ENCODE measurements around the gene GREM1.

The GREM1 gene

DNA sequence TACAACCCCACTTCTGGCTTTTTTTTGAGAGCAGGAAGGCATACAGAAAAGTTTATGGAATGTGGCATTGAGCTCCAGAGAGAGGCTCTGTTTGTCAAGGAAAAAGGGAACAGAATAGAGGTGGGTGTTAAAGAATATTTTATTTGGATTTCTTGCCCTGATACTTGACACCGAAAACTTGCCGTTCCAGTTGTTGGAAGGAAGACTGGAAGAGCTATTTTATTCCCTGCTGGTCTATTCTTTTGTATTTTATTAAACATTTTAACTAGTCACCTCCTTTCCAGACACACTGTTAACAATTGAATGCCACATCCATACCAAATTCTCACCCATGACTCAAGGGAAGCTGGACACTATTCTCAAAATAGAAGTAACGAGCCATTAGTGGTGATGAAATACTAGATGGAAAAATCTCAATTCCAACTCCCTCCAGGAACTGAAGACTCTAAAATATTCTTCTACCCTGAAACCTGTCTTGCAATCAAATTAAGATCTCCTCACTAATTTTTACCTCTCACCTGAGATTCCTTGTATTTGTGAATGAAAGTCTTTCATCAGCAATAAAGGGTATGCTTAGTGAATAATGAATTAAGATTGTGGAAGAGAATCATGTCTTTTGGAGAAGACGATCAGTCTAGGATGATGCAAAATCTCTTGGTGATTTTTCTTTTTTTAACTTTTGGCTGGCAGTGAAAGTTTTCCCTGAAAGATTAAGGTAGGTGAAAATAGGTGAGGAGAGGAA is 28.5 kb downstream of the GREM1 start:
- no peaks in the 10 kb centered on the region for H3K9me3 ChIP-seq (ENCODE audit: control insufficient read depth, low read length)
- no peaks in the 10 kb centered on the region for H3K4me1 ChIP-seq (ENCODE audit: control insufficient read depth, insufficient read depth, low read length)
- H3K27me3 ChIP-seq (ENCODE audit: control insufficient read depth, insufficient read depth, low read length, poor library complexity, severe bottlenecking): no peaks in the 10 kb centered on the region
- H3K4me3 ChIP-seq (ENCODE audit: insufficient read depth, low read depth, low read length): no peak overlapping the region
- 96 to 97% methylated on average over 2 to 4 of the region's 4 CpGs for WGBS, 2 experiments
- H3K27ac ChIP-seq (ENCODE audit: insufficient read depth, low read depth, low read length, poor library complexity, severe bottlenecking): no peak overlapping the region
- H3K36me3 ChIP-seq (ENCODE audit: control insufficient read depth, insufficient read depth, low read length): no peaks in the 10 kb centered on the region

DNA sequence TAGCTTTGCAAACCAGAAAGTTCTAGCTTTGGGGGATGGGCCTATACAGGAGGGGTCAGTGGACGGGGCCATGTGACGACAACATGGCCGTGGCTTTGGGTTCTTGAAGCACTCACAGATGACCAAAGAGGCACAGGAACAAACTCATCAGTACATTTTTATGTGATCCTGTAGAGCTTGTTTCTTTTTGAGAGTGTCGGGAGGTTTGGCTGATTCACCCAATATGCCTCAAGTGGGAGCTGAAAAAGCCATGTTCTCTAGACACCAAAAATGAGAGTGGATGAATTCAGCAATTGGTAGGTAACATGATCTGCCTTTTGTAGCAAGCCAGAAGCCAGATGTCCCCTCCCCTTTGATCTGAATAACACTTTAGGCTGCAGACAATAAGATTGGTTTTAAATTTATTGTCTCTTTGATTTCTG is 30.1 kb downstream of the GREM1 start:
- Histone ChIP-seq H3K27ac (ENCODE audit: insufficient read depth, low read depth, low read length, poor library complexity, severe bottlenecking) (no peak overlapping the region), H3K4me1 (ENCODE audit: control insufficient read depth, insufficient read depth, low read length) (no peaks in the 10 kb centered on the region), H3K9me3 (ENCODE audit: control insufficient read depth, low read length) (no peaks in the 10 kb centered on the region), H3K36me3 (ENCODE audit: control insufficient read depth, insufficient read depth, low read length) (no peaks in the 10 kb centered on the region), H3K4me3 (ENCODE audit: insufficient read depth, low read depth, low read length) (no peak overlapping the region), H3K27me3 (ENCODE audit: control insufficient read depth, insufficient read depth, low read length, poor library complexity, severe bottlenecking) (no peaks in the 10 kb centered on the region)
- 92 to 96% methylated on average over 4 of the region's 4 CpGs for WGBS, 2 experiments

DNA sequence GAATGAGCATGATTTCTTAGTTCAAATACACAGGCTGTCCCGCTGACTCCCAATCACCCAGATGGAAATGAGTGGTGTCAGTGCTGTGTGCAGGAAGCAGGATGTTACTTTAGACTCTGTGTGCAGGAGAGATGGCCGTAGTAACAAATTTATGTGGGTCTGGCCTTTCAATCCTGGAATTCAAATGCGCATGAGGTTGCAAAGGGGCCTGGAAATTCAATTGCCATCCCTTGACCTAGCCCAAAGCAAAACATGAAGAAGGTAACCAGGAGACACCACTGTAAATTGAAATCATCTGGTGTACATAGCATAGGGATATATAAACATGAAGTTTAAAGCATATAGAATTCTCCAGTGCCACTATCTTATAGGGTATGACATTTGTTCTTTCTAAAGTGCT is 33.2 kb downstream of the GREM1 start:
- Histone ChIP-seq H3K4me3 (ENCODE audit: insufficient read depth, low read depth, low read length) (no peak overlapping the region), H3K4me1 (ENCODE audit: control insufficient read depth, insufficient read depth, low read length) (no peaks in the 10 kb centered on the region), H3K9me3 (ENCODE audit: control insufficient read depth, low read length) (no peaks in the 10 kb centered on the region), H3K27ac (ENCODE audit: insufficient read depth, low read depth, low read length, poor library complexity, severe bottlenecking) (no peak overlapping the region), H3K36me3 (ENCODE audit: control insufficient read depth, insufficient read depth, low read length) (no peaks in the 10 kb centered on the region), H3K27me3 (ENCODE audit: control insufficient read depth, insufficient read depth, low read length, poor library complexity, severe bottlenecking) (no peaks in the 10 kb centered on the region)
- WGBS, 2 experiments: 56 to 62% methylated on average over 3 of the region's 3 CpGs

DNA sequence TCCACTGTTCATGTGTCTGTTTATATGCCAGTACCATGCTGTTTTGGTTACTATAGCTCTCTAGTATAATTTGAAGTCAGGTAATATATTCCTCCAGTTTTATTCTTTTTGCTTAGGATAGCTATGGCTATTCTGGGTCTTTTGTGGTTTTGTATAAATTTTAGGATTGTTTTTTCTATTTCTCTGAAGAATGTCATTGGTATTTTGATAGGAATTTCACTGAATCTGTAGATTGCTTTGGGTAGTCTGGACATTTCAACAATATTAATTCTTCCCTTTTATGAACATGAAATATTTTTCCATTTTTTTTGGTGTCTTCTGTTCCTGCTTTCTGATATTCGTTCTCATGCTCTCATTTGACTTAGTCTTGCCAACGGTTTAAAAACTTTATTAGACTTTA is 39.6 kb downstream of the GREM1 start:
- Histone ChIP-seq H3K27me3 (ENCODE audit: control insufficient read depth, insufficient read depth, low read length, poor library complexity, severe bottlenecking) (no peaks in the 10 kb centered on the region), H3K4me1 (ENCODE audit: control insufficient read depth, insufficient read depth, low read length) (no peaks in the 10 kb centered on the region), H3K36me3 (ENCODE audit: control insufficient read depth, insufficient read depth, low read length) (no peaks in the 10 kb centered on the region), H3K4me3 (ENCODE audit: insufficient read depth, low read depth, low read length) (no peak overlapping the region), H3K27ac (ENCODE audit: insufficient read depth, low read depth, low read length, poor library complexity, severe bottlenecking) (no peak overlapping the region), H3K9me3 (ENCODE audit: control insufficient read depth, low read length) (no peaks in the 10 kb centered on the region)
- WGBS, 2 experiments: 75 to 100% methylated on average over 1 to 2 of the region's 2 CpGs

DNA sequence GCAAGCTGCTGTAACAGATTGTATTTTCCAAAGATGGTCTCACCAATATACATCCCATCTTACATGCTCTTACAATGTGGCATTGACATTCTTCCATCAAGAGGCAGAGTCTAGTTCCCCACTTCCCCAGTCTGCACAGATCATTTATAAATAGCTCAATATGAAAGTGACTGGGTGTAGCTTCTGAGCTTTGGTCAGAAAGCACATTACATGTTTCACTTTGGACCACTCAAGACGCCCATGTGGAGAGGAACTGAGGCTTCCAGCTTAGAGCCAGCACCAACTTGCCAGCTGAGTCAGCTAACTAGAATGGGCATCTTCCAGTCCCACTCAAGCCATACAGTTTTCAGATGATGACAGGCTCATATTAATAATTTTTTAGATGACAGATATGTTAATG is 45.5 kb downstream of the GREM1 start:
- 97 to 100% methylated on average over 1 of the region's 1 CpG for WGBS, 2 experiments
- H3K27me3 ChIP-seq (ENCODE audit: control insufficient read depth, insufficient read depth, low read length, poor library complexity, severe bottlenecking): no peaks in the 10 kb centered on the region
- H3K27ac ChIP-seq (ENCODE audit: insufficient read depth, low read depth, low read length, poor library complexity, severe bottlenecking): no peak overlapping the region
- H3K4me3 ChIP-seq (ENCODE audit: insufficient read depth, low read depth, low read length): no peak overlapping the region
- H3K4me1 ChIP-seq (ENCODE audit: control insufficient read depth, insufficient read depth, low read length): no peaks in the 10 kb centered on the region
- H3K36me3 ChIP-seq (ENCODE audit: control insufficient read depth, insufficient read depth, low read length): no peaks in the 10 kb centered on the region
- H3K9me3 ChIP-seq (ENCODE audit: control insufficient read depth, low read length): no peaks in the 10 kb centered on the region

DNA sequence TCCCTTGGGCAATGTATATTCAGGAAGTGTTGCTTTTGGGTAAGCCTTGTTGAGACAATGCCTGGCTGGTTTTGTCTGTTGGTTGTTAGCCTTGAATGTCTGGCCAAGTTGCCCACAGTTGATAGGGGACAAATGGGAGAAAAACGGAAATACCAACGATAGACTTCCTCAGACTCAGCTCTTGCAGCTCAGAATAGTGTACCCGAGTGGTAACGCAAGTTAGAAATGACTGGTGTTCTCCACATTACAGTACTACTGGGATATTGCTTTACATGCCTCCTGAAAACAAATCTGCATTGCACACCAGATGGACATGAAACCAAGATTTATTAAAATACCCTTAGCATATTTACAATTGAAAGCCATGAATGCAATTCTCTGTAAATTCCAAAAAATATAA is 47.4 kb downstream of the GREM1 start:
- H3K27ac ChIP-seq (ENCODE audit: insufficient read depth, low read depth, low read length, poor library complexity, severe bottlenecking): no peak overlapping the region
- no peaks in the 10 kb centered on the region for H3K9me3 ChIP-seq (ENCODE audit: control insufficient read depth, low read length)
- H3K27me3 ChIP-seq (ENCODE audit: control insufficient read depth, insufficient read depth, low read length, poor library complexity, severe bottlenecking): no peaks in the 10 kb centered on the region
- no peaks in the 10 kb centered on the region for H3K36me3 ChIP-seq (ENCODE audit: control insufficient read depth, insufficient read depth, low read length)
- H3K4me1 ChIP-seq (ENCODE audit: control insufficient read depth, insufficient read depth, low read length): no peaks in the 10 kb centered on the region
- WGBS, 2 experiments: 67 to 71% methylated on average over 4 of the region's 4 CpGs
- H3K4me3 ChIP-seq (ENCODE audit: insufficient read depth, low read depth, low read length): no peak overlapping the region

DNA sequence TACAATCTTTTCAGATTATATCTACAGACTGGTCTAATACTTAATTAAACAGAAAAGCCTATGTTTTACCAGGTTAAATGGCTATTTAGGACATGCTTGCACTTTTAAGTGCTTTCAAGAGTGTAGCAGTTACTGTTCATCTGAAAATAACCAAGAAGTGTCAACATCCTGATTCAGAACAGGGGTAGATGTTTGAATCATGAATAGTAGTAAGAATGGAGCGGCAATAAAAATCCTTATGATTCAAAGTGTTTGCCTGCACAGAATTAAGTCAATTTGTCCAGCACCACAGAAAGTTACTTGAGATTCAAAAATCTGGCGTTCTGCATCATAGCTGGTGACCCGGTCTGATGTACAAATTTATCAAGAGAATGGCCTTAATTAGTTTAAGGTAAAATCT is 48.3 kb downstream of the GREM1 start:
- no peak overlapping the region for H3K4me3 ChIP-seq (ENCODE audit: insufficient read depth, low read depth, low read length)
- no peaks in the 10 kb centered on the region for H3K27me3 ChIP-seq (ENCODE audit: control insufficient read depth, insufficient read depth, low read length, poor library complexity, severe bottlenecking)
- no peak overlapping the region for H3K27ac ChIP-seq (ENCODE audit: insufficient read depth, low read depth, low read length, poor library complexity, severe bottlenecking)
- 58 to 67% methylated on average over 3 of the region's 3 CpGs for WGBS, 2 experiments
- no peaks in the 10 kb centered on the region for H3K4me1 ChIP-seq (ENCODE audit: control insufficient read depth, insufficient read depth, low read length)
- no peaks in the 10 kb centered on the region for H3K9me3 ChIP-seq (ENCODE audit: control insufficient read depth, low read length)
- no peaks in the 10 kb centered on the region for H3K36me3 ChIP-seq (ENCODE audit: control insufficient read depth, insufficient read depth, low read length)

DNA sequence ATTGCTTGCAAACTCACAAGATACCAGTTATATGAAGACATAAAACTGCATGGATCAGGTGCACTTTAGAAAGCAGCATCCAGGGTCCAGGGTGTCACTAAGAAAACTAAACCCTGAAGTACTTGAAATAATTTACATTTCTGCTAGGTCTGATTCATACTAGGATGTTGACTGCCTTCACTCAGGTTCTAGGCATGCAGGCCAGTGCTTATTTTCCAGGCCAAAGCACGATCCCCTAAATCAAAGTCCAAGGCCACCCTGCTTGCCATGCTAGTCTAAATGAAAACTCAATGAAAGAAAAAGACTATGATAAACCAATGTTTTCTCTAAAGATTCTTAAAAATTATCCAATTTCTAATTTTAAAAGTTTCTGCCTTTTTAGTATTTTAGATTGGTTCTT is 49.4 kb downstream of the GREM1 start:
- Histone ChIP-seq H3K27ac (ENCODE audit: insufficient read depth, low read depth, low read length, poor library complexity, severe bottlenecking) (no peak overlapping the region), H3K4me1 (ENCODE audit: control insufficient read depth, insufficient read depth, low read length) (no peaks in the 10 kb centered on the region), H3K9me3 (ENCODE audit: control insufficient read depth, low read length) (no peaks in the 10 kb centered on the region), H3K4me3 (ENCODE audit: insufficient read depth, low read depth, low read length) (no peak overlapping the region), H3K36me3 (ENCODE audit: control insufficient read depth, insufficient read depth, low read length) (no peaks in the 10 kb centered on the region), H3K27me3 (ENCODE audit: control insufficient read depth, insufficient read depth, low read length, poor library complexity, severe bottlenecking) (no peaks in the 10 kb centered on the region)
- 100% methylated on average over 1 of the region's 1 CpG for WGBS, 2 experiments

DNA sequence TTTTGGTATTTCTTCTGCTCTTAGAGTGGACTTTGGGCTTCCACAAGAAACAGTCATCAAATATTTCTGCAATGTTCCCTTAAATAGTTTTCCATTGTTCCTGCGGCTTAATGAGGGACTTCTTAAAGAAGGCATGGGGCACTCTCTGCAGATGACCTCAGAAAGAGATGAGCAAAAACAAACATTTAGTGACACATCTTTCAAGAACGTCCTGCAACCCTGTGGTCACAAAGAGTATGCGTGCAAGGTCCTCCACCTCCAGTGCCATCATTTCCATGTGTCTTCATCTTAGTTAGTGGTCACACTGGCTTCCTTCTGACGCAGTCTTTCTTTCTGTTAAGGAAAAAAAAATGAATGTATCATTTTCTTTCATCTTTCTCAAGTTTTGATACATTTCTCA is 56.2 kb downstream of the GREM1 start:
- no peak overlapping the region for H3K4me3 ChIP-seq (ENCODE audit: insufficient read depth, low read depth, low read length)
- H3K9me3 ChIP-seq (ENCODE audit: control insufficient read depth, low read length): no peaks in the 10 kb centered on the region
- H3K4me1 ChIP-seq (ENCODE audit: control insufficient read depth, insufficient read depth, low read length): no peaks in the 10 kb centered on the region
- no peaks in the 10 kb centered on the region for H3K36me3 ChIP-seq (ENCODE audit: control insufficient read depth, insufficient read depth, low read length)
- no peaks in the 10 kb centered on the region for H3K27me3 ChIP-seq (ENCODE audit: control insufficient read depth, insufficient read depth, low read length, poor library complexity, severe bottlenecking)
- no peak overlapping the region for H3K27ac ChIP-seq (ENCODE audit: insufficient read depth, low read depth, low read length, poor library complexity, severe bottlenecking)
- 77 to 80% methylated on average over 4 of the region's 4 CpGs for WGBS, 2 experiments

DNA sequence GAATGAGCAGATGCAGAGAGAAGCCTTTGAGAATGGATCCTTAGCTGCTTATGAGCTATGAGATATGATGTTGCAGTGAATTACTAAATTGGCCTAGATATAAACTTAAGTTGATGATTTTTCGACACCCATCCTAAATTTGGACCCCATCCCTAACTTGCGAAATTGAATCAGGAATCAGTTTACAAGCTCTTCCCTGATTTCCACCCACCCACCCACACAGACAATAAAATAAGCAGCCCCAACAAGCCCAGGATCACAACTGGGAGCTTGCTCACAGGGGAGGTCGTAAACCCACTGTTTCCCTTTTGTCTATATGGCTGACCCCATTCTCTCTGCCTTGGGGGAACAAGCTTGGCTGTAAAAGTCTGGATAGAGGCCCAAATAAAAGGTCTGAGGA is 57.3 kb downstream of the GREM1 start:
- H3K27ac ChIP-seq (ENCODE audit: insufficient read depth, low read depth, low read length, poor library complexity, severe bottlenecking): no peak overlapping the region
- no peaks in the 10 kb centered on the region for H3K4me1 ChIP-seq (ENCODE audit: control insufficient read depth, insufficient read depth, low read length)
- H3K9me3 ChIP-seq (ENCODE audit: control insufficient read depth, low read length): no peaks in the 10 kb centered on the region
- 85 to 89% methylated on average over 3 of the region's 3 CpGs for WGBS, 2 experiments
- H3K36me3 ChIP-seq (ENCODE audit: control insufficient read depth, insufficient read depth, low read length): no peaks in the 10 kb centered on the region
- no peak overlapping the region for H3K4me3 ChIP-seq (ENCODE audit: insufficient read depth, low read depth, low read length)
- H3K27me3 ChIP-seq (ENCODE audit: control insufficient read depth, insufficient read depth, low read length, poor library complexity, severe bottlenecking): no peaks in the 10 kb centered on the region
